ENCODE data around the gene KCNQ1.

KCNQ1 gene

DNA sequence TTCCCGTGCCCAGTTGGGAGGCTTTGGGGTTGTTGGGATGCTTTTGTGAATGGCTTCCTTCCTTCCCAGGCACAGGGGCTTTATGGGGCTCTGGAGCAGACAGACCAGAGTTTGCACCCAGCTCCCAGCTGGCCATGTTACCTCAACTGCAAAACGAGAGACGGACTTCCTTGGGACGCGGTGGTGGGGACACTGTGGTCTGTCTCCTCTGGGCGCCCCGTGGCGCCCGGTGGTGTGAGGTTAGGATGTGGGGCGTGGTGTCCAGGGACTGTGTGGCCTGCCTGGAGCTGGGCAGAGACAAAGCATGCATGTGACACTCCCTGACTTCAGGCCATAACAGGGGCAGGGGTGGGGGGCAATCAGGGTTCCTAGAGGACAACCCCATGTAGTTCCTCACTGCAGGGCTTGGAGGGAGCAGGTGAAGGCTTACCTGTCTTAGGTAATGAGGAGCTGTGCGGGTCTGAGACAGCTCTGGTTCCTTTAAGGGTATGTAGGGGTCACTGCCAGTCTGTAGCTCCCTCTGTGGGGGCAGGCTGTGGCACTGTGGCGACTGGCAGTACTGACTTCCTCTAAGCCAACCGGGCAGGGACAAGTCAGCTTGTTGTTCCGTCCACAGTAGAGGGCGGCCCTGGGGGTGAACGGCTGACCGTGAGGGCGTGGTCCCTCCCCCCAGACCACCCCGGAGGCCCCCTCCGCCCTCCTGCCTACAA is 14.4 kb downstream of the KCNQ1 start:
- no peaks in the 10 kb centered on the region for H3K4me1 ChIP-seq (ENCODE audit: insufficient read depth, low read length)
- H3K27me3 ChIP-seq (ENCODE audit: insufficient read depth, low read length) = peaks cover 10% of the 10 kb centered on the region

DNA sequence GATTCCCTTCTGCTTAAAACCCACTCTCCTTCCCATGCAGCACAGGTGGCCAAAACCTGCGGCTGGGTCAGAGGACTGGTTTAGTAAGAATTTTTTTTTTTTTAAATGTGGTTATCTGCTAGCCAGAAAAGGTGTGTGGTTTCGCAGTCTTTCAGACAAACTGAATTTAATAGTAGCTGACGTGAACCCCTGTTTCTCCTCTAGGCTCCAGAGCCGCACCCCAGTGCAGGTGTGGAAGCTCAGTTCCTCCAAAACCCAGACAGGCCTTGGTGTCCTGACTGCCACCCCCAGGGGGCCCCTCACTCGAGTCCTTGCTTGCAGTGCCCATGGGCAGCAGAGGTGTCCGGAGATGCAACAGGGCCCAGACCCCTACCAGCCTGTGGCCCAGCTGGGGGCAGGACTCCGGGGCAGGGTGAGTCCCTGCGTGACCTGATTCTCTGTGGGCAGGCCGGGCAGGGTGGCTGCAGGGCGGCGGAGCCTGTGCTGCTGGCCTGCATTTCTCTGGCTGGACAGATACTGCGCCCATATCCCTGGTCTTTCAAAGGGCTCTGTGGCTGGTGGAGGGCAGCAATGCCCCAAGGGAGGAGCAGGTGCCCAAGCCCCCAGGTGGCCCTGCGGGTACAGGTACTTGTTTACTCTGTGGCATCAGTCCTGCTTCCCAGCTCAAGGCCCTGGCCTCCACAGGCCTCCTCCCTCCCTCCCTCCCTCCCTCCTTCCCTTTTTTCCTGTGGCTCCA is 15.2 kb downstream of the KCNQ1 start:
- H3K27me3 ChIP-seq (ENCODE audit: insufficient read depth, low read length) = peaks cover 10% of the 10 kb centered on the region
- H3K4me3 ChIP-seq (ENCODE audit: low read length) = no peak overlapping the region
- H3K36me3 ChIP-seq (ENCODE audit: insufficient read depth, low read length) = no peaks in the 10 kb centered on the region
- H3K9me3 ChIP-seq (ENCODE audit: low read length) = no peaks in the 10 kb centered on the region
- H3K4me1 ChIP-seq (ENCODE audit: insufficient read depth, low read length) = no peaks in the 10 kb centered on the region
- H2AFZ ChIP-seq (ENCODE audit: low read depth, low read length) = no peak overlapping the region

More for the DNA sequence above, 14.4 kb downstream of the KCNQ1 start:
- Histone ChIP-seq H2AFZ (ENCODE audit: low read depth, low read length) (no peak overlapping the region), H3K4me3 (ENCODE audit: low read length) (no peak overlapping the region), H3K36me3 (ENCODE audit: insufficient read depth, low read length) (no peaks in the 10 kb centered on the region), H3K9me3 (ENCODE audit: low read length) (no peaks in the 10 kb centered on the region)

- no peaks in the 10 kb centered on the region for H3K9me3 ChIP-seq (ENCODE audit: low read length)
- no peak overlapping the region for H3K4me3 ChIP-seq (ENCODE audit: low read length)
- no peak overlapping the region for H2AFZ ChIP-seq (ENCODE audit: low read depth, low read length)
- H3K36me3 ChIP-seq (ENCODE audit: insufficient read depth, low read length) = no peaks in the 10 kb centered on the region
- H3K27me3 ChIP-seq (ENCODE audit: insufficient read depth, low read length) = peaks cover 14% of the 10 kb centered on the region
- no peaks in the 10 kb centered on the region for H3K4me1 ChIP-seq (ENCODE audit: insufficient read depth, low read length)
Measured at GRCh38 chr11:2460540-2461252, 15.9 kb downstream of the KCNQ1 start.

DNA sequence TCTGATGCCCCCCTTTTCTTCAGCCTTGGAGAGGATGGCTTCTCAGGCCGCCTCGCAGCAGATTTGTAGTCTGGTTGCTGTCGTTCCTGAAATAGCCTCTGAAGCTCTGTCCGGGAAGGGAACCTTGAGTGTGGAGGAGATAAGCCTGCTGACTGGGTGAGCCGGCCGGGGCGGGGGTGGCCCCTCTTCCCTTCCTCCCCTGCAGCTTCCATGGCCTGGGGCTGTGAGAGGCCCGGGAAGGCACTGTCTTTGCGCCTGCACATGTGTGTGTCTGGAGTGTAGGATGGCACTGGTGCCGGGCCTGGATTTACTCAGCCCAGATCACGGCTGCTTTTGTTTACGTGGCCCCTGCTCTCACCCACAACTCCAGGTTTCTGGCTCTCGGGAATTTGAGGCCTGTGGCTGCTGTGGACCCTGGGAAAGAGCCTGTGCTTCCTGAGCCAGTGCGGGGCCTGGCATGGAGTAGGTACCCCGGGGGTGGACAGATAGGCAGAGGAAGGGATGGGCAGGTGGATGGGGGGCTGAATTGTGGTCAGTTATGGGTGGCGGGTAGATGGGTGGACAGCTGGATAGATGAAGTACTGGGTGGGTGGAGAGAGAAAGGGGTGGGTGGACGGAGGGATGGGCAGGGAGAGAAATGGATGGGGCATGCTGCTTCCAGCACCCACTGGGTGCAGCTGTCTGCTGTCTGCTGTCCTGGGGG is 16.6 kb downstream of the KCNQ1 start:
- Histone ChIP-seq H3K27me3 (ENCODE audit: insufficient read depth, low read length) (peaks cover 14% of the 10 kb centered on the region), H3K36me3 (ENCODE audit: insufficient read depth, low read length) (no peaks in the 10 kb centered on the region), H3K4me1 (ENCODE audit: insufficient read depth, low read length) (no peaks in the 10 kb centered on the region), H3K9me3 (ENCODE audit: low read length) (no peaks in the 10 kb centered on the region), H2AFZ (ENCODE audit: low read depth, low read length) (no peak overlapping the region), H3K4me3 (ENCODE audit: low read length) (no peak overlapping the region)

DNA sequence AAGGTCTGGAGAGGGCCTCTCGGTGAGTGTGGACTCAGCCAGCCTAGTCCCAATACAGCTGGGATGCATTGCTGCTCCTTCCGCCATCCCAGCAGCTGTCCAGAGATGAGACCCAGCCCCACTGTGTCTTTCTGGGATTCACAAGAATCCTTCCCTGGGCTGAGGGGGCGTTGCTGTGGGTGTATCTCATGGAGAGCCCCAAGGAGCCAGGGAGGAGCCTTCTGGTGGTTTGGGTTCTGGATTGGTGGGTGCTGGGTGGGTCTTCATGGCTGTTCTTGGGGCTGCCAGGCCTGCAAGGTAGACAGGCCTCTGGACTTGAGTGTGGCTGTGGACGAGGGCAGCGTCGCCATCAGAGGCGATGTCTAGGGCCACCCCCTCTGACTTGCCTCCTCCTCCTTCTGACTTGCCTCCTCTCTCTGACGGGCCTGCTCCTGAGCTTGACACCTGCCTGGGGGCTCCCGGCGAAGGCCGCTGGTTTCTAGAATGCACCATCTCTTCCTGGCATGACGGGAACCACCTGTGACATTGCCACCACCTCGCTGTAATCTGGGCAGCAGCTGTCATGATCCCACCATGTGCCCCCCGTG is 17.2 kb downstream of the KCNQ1 start:
- H3K27me3 ChIP-seq (ENCODE audit: insufficient read depth, low read length) = peaks cover 14% of the 10 kb centered on the region
- H3K9me3 ChIP-seq (ENCODE audit: low read length) = no peaks in the 10 kb centered on the region
- no peak overlapping the region for H3K4me3 ChIP-seq (ENCODE audit: low read length)
- no peaks in the 10 kb centered on the region for H3K36me3 ChIP-seq (ENCODE audit: insufficient read depth, low read length)
- H3K4me1 ChIP-seq (ENCODE audit: insufficient read depth, low read length) = no peaks in the 10 kb centered on the region
- no peak overlapping the region for H2AFZ ChIP-seq (ENCODE audit: low read depth, low read length)

GRCh38 chr11:2462543-2462985 is 17.8 kb downstream of the KCNQ1 start:
- Histone ChIP-seq H3K4me3 (ENCODE audit: low read length) (no peak overlapping the region), H3K36me3 (ENCODE audit: insufficient read depth, low read length) (no peaks in the 10 kb centered on the region), H3K27me3 (ENCODE audit: insufficient read depth, low read length) (peaks cover 14% of the 10 kb centered on the region), H3K4me1 (ENCODE audit: insufficient read depth, low read length) (no peaks in the 10 kb centered on the region), H2AFZ (ENCODE audit: low read depth, low read length) (no peak overlapping the region), H3K9me3 (ENCODE audit: low read length) (no peaks in the 10 kb centered on the region)

GRCh38 chr11:2462986-2463765 is 18.4 kb downstream of the KCNQ1 start:
- Histone ChIP-seq H2AFZ (ENCODE audit: low read depth, low read length) (no peak overlapping the region), H3K36me3 (ENCODE audit: insufficient read depth, low read length) (no peaks in the 10 kb centered on the region), H3K9me3 (ENCODE audit: low read length) (no peaks in the 10 kb centered on the region), H3K4me3 (ENCODE audit: low read length) (no peak overlapping the region), H3K27me3 (ENCODE audit: insufficient read depth, low read length) (peaks cover 14% of the 10 kb centered on the region), H3K4me1 (ENCODE audit: insufficient read depth, low read length) (no peaks in the 10 kb centered on the region)

GRCh38 chr11:2463766-2464277 is 19.0 kb downstream of the KCNQ1 start:
- H2AFZ ChIP-seq (ENCODE audit: low read depth, low read length) = no peak overlapping the region
- H3K4me3 ChIP-seq (ENCODE audit: low read length) = no peak overlapping the region
- no peaks in the 10 kb centered on the region for H3K9me3 ChIP-seq (ENCODE audit: low read length)
- no peaks in the 10 kb centered on the region for H3K4me1 ChIP-seq (ENCODE audit: insufficient read depth, low read length)
- H3K36me3 ChIP-seq (ENCODE audit: insufficient read depth, low read length) = no peaks in the 10 kb centered on the region
- peaks cover 17% of the 10 kb centered on the region for H3K27me3 ChIP-seq (ENCODE audit: insufficient read depth, low read length)

DNA sequence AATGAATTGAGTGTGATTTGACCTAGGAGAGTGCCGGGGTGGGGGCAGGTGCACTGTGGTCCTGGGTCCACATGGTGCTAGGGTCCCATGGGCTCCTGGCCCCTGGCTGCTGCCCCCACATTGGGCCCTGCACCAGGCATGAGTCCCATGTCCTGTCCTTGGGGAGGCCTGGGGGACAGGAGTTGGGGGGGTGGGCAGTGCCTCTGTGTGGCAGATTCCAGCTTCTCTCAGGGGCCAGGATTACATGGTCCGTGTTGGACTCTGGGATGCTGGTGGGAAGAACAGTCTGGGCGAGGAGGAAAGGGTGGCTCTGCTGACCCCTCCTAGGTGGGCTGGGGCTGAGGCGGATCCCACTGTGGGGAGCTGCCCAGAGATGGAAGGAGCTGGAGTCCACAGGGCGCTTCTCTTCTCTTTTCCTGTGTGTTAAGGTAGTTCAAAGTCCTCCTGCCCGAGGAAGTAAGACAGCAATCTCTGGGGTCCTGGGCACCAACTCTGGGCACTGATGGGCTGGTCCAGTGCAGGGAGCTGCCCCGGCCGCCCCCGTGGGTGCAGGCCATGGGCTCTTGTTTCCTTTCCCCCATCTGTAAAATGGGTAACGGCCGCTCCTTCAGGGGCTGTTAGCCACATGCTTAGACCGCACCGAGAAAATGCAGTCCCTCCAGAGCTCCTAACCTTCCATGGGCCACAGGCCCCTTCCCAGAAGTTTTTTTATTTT is 19.8 kb downstream of the KCNQ1 start:
- Histone ChIP-seq H3K4me3 (ENCODE audit: low read length) (no peak overlapping the region), H3K36me3 (ENCODE audit: insufficient read depth, low read length) (no peaks in the 10 kb centered on the region), H2AFZ (ENCODE audit: low read depth, low read length) (no peak overlapping the region), H3K27me3 (ENCODE audit: insufficient read depth, low read length) (peaks cover 16% of the 10 kb centered on the region), H3K4me1 (ENCODE audit: insufficient read depth, low read length) (no peaks in the 10 kb centered on the region), H3K9me3 (ENCODE audit: low read length) (no peaks in the 10 kb centered on the region)

DNA sequence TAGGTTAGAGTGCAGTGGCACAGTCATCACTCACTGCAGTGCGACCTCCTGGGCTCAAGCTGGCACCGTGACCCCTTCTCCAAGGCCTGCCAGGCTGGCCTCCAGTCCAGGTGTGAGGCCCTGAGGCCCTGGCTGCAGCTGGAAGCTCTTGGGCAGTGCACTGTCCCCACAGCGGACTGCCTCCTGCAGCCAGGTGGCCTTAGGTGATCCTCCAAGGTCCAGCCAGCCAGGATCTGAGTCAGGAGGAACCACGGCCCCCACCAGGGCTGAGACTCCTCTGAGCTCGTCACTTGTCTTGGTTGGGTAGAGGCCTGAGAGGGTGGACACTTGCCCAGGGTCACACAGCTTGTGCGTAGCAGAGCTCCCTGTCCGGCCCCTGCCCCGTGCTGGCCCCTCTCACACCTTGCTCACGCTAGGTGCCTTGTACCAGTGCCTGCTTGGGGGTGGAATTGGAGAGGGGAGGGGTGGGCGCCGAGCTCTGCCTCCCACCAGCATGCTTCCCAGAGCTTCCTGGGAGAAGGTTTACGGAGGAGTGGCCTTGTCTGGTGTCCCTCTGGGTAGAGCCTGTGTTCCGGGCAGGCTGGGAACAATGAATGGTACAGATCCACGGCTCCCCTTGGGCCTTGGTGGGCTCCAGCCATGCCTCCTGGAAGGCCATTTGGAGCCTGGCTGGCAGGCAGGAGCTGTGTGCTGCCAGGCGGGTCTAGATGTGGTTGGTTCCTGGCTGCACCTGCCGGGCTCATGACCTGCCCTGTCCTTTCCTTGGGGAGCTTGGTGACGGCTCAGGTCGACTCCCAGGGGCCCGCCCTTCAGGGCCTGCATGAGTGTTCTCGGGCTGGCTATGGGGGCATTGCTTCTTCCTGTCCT is 20.6 kb downstream of the KCNQ1 start:
- Histone ChIP-seq H2AFZ (ENCODE audit: low read depth, low read length) (no peak overlapping the region), H3K4me3 (ENCODE audit: low read length) (no peak overlapping the region), H3K36me3 (ENCODE audit: insufficient read depth, low read length) (no peaks in the 10 kb centered on the region), H3K4me1 (ENCODE audit: insufficient read depth, low read length) (no peaks in the 10 kb centered on the region), H3K9me3 (ENCODE audit: low read length) (no peaks in the 10 kb centered on the region), H3K27me3 (ENCODE audit: insufficient read depth, low read length) (peaks cover 16% of the 10 kb centered on the region)
